Measurements from ENCODE around the gene MEIS1.
A peak's percentile ranks its signal among the peaks of the same experiment; 100 is the strongest.

MEIS1 gene

DNA sequence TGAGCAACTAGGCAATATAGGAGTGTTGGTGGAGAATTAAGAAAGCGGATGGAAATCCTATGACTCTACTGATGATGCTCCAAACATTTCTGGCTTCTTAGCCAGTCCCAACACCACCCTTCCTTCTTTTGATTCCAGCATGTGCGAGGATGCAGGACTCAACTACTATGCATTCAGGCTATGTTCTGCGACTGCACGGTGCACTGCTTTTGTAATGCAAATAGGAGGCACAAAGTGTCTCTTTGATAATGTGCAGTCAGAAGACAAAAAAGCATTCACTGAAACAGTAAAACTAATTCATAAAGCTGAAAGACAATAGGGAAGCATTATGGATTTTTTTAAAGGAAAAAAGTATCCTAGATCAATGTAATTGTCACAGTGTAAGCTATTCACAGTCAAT is 106.7 kb downstream of the MEIS1 start:
- H3K4me3 ChIP-seq (ENCODE audit: low read length in 2 of 2) = no peak overlapping the region
- no peak overlapping the region for H2BK5ac ChIP-seq (ENCODE audit: low read length)
- H3K9me3 ChIP-seq (replicated peaks in 1 of 2; ENCODE audit: control insufficient read depth in 2 of 2, insufficient read depth in 1 of 2, low read depth in 1 of 2, low read length in 2 of 2) = no peaks in the 10 kb centered on the region
- no peak overlapping the region for H3K4ac ChIP-seq (ENCODE audit: low read length)
- no peak overlapping the region for H2AFZ ChIP-seq (ENCODE audit: low read length)
- no peak overlapping the region for H3K14ac ChIP-seq (ENCODE audit: low read length)
- H3K9ac ChIP-seq (ENCODE audit: low read depth, low read length, poor library complexity) = no peak overlapping the region
- no peak overlapping the region for H4K91ac ChIP-seq (ENCODE audit: low read depth, low read length, poor library complexity)
- H3K4me2 ChIP-seq (ENCODE audit: insufficient read depth, low read length, poor library complexity, severe bottlenecking) = no peak overlapping the region
- no peaks in the 10 kb centered on the region for H3K79me1 ChIP-seq (ENCODE audit: low read depth, low read length)
- H3K23ac ChIP-seq (ENCODE audit: low read depth, low read length, poor library complexity) = no peak overlapping the region
- no peaks in the 10 kb centered on the region for H3K36me3 ChIP-seq (replicated peaks in 1 of 2; ENCODE audit: control insufficient read depth in 2 of 2, insufficient read depth in 2 of 2, low read length in 2 of 2)
- WGBS, 2 donors (ENCODE audit: extremely low coverage in 2 of 2, insufficient read length in 2 of 2, insufficient replicate concordance in 1 of 2) = no CpG with 5 or more reads among the region's 4 CpGs
- no peak overlapping the region for H3K27ac ChIP-seq (replicated peaks; ENCODE audit: low read length)
- peak; percentile 39 for DNase-seq (ENCODE audit: low spot score)
- no peak overlapping the region for H3K18ac ChIP-seq (ENCODE audit: low read length)
- H4K8ac ChIP-seq (ENCODE audit: low read depth, low read length) = no peak overlapping the region
- no peak overlapping the region for H2AK5ac ChIP-seq (ENCODE audit: low read depth, low read length)
- no peak overlapping the region for H2BK12ac ChIP-seq (ENCODE audit: low read length)
- no peak overlapping the region for H2BK15ac ChIP-seq (ENCODE audit: low read length)
- H2BK120ac ChIP-seq (ENCODE audit: low read depth, low read length) = no peak overlapping the region
- no peaks in the 10 kb centered on the region for H3K27me3 ChIP-seq (ENCODE audit: control insufficient read depth in 3 of 3, insufficient read depth in 3 of 3, low read depth in 1 of 3, low read length in 3 of 3)
- H3K4me1 ChIP-seq (ENCODE audit: control insufficient read depth in 2 of 2, insufficient read depth in 1 of 2, low read depth in 1 of 2, low read length in 2 of 2) = peaks cover 6 to 25% of the 10 kb centered on the region in 2 donors

DNA sequence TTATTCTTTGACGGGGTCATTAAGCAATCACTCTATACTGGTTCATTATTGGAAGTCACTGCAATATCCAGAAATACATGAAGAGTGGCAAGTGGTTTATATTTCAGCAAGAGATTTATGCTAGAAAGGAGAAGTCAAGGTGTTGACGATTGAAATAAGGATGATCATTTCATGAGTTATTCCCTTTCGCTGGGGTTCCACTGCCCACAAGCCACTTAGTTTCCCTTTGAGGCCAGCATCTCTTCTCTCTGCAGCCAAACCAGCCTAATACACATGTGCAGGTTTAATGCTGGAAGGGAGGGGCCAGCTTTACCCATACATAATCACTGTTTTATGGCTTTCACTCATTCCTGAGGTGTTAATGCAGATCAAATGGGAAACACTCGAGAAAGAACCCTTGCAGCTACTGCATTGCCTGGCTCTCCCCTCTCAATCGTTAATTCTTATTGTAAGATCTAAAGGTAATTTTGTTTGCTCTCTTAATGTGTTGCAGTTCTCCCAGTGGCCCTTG is 108.4 kb downstream of the MEIS1 start:
- Histone ChIP-seq H3K9me3 (replicated peaks in 1 of 2; ENCODE audit: control insufficient read depth in 2 of 2, insufficient read depth in 1 of 2, low read depth in 1 of 2, low read length in 2 of 2) (no peaks in the 10 kb centered on the region), H3K4me2 (ENCODE audit: insufficient read depth, low read length, poor library complexity, severe bottlenecking) (no peak overlapping the region), H3K4me1 (ENCODE audit: control insufficient read depth in 2 of 2, insufficient read depth in 1 of 2, low read depth in 1 of 2, low read length in 2 of 2) (peaks cover 4 to 16% of the 10 kb centered on the region in 2 donors), H3K27me3 (ENCODE audit: control insufficient read depth in 3 of 3, insufficient read depth in 3 of 3, low read depth in 1 of 3, low read length in 3 of 3) (no peaks in the 10 kb centered on the region), H4K91ac (ENCODE audit: low read depth, low read length, poor library complexity) (no peak overlapping the region), H3K18ac (ENCODE audit: low read length) (no peak overlapping the region), H3K27ac (replicated peaks; ENCODE audit: low read length) (no peak overlapping the region), H3K23ac (ENCODE audit: low read depth, low read length, poor library complexity) (no peak overlapping the region), H2BK12ac (ENCODE audit: low read length) (no peak overlapping the region), H2AFZ (ENCODE audit: low read length) (no peak overlapping the region), H4K8ac (ENCODE audit: low read depth, low read length) (no peak overlapping the region), H3K36me3 (replicated peaks in 1 of 2; ENCODE audit: control insufficient read depth in 2 of 2, insufficient read depth in 2 of 2, low read length in 2 of 2) (peaks cover 0 to 7% of the 10 kb centered on the region in 2 donors), H3K4ac (ENCODE audit: low read length) (no peak overlapping the region), H3K79me1 (ENCODE audit: low read depth, low read length) (no peaks in the 10 kb centered on the region), H2AK5ac (ENCODE audit: low read depth, low read length) (no peak overlapping the region), H2BK120ac (ENCODE audit: low read depth, low read length) (no peak overlapping the region), H3K14ac (ENCODE audit: low read length) (no peak overlapping the region), H3K4me3 (ENCODE audit: low read length in 2 of 2) (no peak overlapping the region), H2BK15ac (ENCODE audit: low read length) (no peak overlapping the region), H3K9ac (ENCODE audit: low read depth, low read length, poor library complexity) (no peak overlapping the region), H2BK5ac (ENCODE audit: low read length) (no peak overlapping the region)
- no CpG with 5 or more reads among the region's 5 CpGs for WGBS, 2 donors (ENCODE audit: extremely low coverage in 2 of 2, insufficient read length in 2 of 2, insufficient replicate concordance in 1 of 2)
- no peak for DNase-seq (ENCODE audit: low spot score)

DNA sequence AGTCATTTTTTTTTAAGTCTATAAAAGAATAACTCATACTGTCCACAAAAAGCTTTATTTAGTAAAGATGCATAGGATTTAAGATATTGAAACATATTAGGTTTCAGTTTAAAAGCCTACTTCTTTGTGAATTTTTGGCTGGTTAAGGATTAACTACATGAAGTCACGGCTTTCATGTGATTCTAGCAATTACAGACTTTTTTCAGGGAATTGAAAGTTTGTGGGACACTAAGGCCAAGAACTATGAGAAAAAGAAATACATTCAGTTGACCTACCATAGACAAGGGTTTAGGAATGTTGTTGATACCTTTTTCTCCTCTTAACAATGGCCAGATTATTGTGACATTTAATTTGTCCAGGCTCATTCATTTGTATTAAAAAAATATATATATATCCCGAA is 109.3 kb downstream of the MEIS1 start:
- no peak overlapping the region for H2BK15ac ChIP-seq (ENCODE audit: low read length)
- no peak overlapping the region for H3K27ac ChIP-seq (replicated peaks; ENCODE audit: low read length)

GRCh38 chr2:66545258-66545657 is 110.3 kb downstream of the MEIS1 start:
- Histone ChIP-seq H2BK120ac (ENCODE audit: low read depth, low read length) (no peak overlapping the region), H4K8ac (ENCODE audit: low read depth, low read length) (no peak overlapping the region), H3K79me1 (ENCODE audit: low read depth, low read length) (no peaks in the 10 kb centered on the region), H2BK12ac (ENCODE audit: low read length) (no peak overlapping the region), H3K36me3 (replicated peaks in 1 of 2; ENCODE audit: control insufficient read depth in 2 of 2, insufficient read depth in 2 of 2, low read length in 2 of 2) (peaks cover 0 to 11% of the 10 kb centered on the region in 2 donors), H3K27ac (replicated peaks; ENCODE audit: low read length) (no peak overlapping the region), H3K23ac (ENCODE audit: low read depth, low read length, poor library complexity) (no peak overlapping the region), H2AFZ (ENCODE audit: low read length) (no peak overlapping the region), H2AK5ac (ENCODE audit: low read depth, low read length) (no peak overlapping the region), H3K14ac (ENCODE audit: low read length) (no peak overlapping the region), H2BK15ac (ENCODE audit: low read length) (no peak overlapping the region), H3K9me3 (replicated peaks in 1 of 2; ENCODE audit: control insufficient read depth in 2 of 2, insufficient read depth in 1 of 2, low read depth in 1 of 2, low read length in 2 of 2) (no peaks in the 10 kb centered on the region), H3K27me3 (ENCODE audit: control insufficient read depth in 3 of 3, insufficient read depth in 3 of 3, low read depth in 1 of 3, low read length in 3 of 3) (no peaks in the 10 kb centered on the region), H4K91ac (ENCODE audit: low read depth, low read length, poor library complexity) (no peak overlapping the region), H3K4me3 (ENCODE audit: low read length in 2 of 2) (no peak overlapping the region), H3K4me1 (ENCODE audit: control insufficient read depth in 2 of 2, insufficient read depth in 1 of 2, low read depth in 1 of 2, low read length in 2 of 2) (peaks cover 4 to 14% of the 10 kb centered on the region in 2 donors), H3K18ac (ENCODE audit: low read length) (no peak overlapping the region), H3K4me2 (ENCODE audit: insufficient read depth, low read length, poor library complexity, severe bottlenecking) (no peak overlapping the region), H2BK5ac (ENCODE audit: low read length) (no peak overlapping the region), H3K9ac (ENCODE audit: low read depth, low read length, poor library complexity) (no peak overlapping the region), H3K4ac (ENCODE audit: low read length) (no peak overlapping the region)
- no peak for DNase-seq (ENCODE audit: low spot score)

More for the DNA sequence above, 109.3 kb downstream of the MEIS1 start:
- H2AK5ac ChIP-seq (ENCODE audit: low read depth, low read length) = no peak overlapping the region
- H2BK120ac ChIP-seq (ENCODE audit: low read depth, low read length) = no peak overlapping the region
- no peak overlapping the region for H2BK5ac ChIP-seq (ENCODE audit: low read length)
- H3K4me2 ChIP-seq (ENCODE audit: insufficient read depth, low read length, poor library complexity, severe bottlenecking) = no peak overlapping the region
- H4K91ac ChIP-seq (ENCODE audit: low read depth, low read length, poor library complexity) = no peak overlapping the region
- no peaks in the 10 kb centered on the region for H3K27me3 ChIP-seq (ENCODE audit: control insufficient read depth in 3 of 3, insufficient read depth in 3 of 3, low read depth in 1 of 3, low read length in 3 of 3)
- H4K8ac ChIP-seq (ENCODE audit: low read depth, low read length) = no peak overlapping the region
- no peak overlapping the region for H3K9ac ChIP-seq (ENCODE audit: low read depth, low read length, poor library complexity)
- no peak overlapping the region for H3K4me3 ChIP-seq (ENCODE audit: low read length in 2 of 2)
- no peak overlapping the region for H2BK12ac ChIP-seq (ENCODE audit: low read length)
- peaks cover 0 to 11% of the 10 kb centered on the region in 2 donors for H3K36me3 ChIP-seq (replicated peaks in 1 of 2; ENCODE audit: control insufficient read depth in 2 of 2, insufficient read depth in 2 of 2, low read length in 2 of 2)
- no peak overlapping the region for H3K23ac ChIP-seq (ENCODE audit: low read depth, low read length, poor library complexity)
- H3K9me3 ChIP-seq (replicated peaks in 1 of 2; ENCODE audit: control insufficient read depth in 2 of 2, insufficient read depth in 1 of 2, low read depth in 1 of 2, low read length in 2 of 2) = no peaks in the 10 kb centered on the region
- no peak overlapping the region for H2AFZ ChIP-seq (ENCODE audit: low read length)
- no peak overlapping the region for H3K14ac ChIP-seq (ENCODE audit: low read length)
- no peak overlapping the region for H3K4ac ChIP-seq (ENCODE audit: low read length)
- H3K79me1 ChIP-seq (ENCODE audit: low read depth, low read length) = no peaks in the 10 kb centered on the region
- no peak overlapping the region for H3K18ac ChIP-seq (ENCODE audit: low read length)
- peaks cover 4 to 16% of the 10 kb centered on the region in 2 donors for H3K4me1 ChIP-seq (ENCODE audit: control insufficient read depth in 2 of 2, insufficient read depth in 1 of 2, low read depth in 1 of 2, low read length in 2 of 2)
- DNase-seq (ENCODE audit: low spot score) = no peak
- WGBS, 2 donors (ENCODE audit: extremely low coverage in 2 of 2, insufficient read length in 2 of 2, insufficient replicate concordance in 1 of 2) = no CpG with 5 or more reads among the region's 2 CpGs

All from neuronal stem cell (in vitro differentiated cells).